GM19239 (cell line): ENCODE results near the gene USP13.

Experiments used
- DNase-seq: peaks from one replicate; pipeline ENCODE4 v3.0.0; 2011; ENCODE audit warnings: low spot score; ENCODE audit not compliant: insufficient read length
- FAIRE-seq: peaks from 2 replicates; lab custom pipeline; 2011; peaks lifted over from hg19 to GRCh38; lab: Jason Lieb, UNC

The USP13 gene

GRCh38 chr3:179829401-179829800 is 176.6 kb downstream of the USP13 start:
- no peak for FAIRE-seq

GRCh38 chr3:179832333-179832854 is 179.6 kb downstream of the USP13 start:
- DNase-seq (no peak), FAIRE-seq (no peak)

More at GRCh38 chr3:179829401-179829800, 176.6 kb downstream of the USP13 start:
- DNase-seq, result no peak

DNA sequence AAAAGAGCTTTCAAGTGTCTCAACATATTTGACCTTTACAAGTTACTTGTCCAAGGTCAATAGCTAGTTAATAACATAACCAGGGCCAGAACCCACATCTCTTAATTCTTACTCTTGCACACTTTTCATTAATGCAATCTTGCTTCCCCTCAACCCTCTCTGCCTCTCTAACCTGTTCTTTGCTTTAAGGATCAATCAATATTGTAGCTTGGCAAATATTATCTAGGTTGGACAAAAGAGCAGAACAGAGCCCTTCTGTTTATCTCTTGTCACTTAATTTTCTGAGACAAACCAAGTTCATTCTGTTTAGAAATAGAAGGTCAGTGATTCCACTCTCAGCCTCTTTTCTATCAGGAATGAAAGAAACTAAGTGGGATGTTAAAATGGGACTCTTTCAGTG is 180.5 kb downstream of the USP13 start:
- DNase-seq (no peak), FAIRE-seq (no peak)

DNA sequence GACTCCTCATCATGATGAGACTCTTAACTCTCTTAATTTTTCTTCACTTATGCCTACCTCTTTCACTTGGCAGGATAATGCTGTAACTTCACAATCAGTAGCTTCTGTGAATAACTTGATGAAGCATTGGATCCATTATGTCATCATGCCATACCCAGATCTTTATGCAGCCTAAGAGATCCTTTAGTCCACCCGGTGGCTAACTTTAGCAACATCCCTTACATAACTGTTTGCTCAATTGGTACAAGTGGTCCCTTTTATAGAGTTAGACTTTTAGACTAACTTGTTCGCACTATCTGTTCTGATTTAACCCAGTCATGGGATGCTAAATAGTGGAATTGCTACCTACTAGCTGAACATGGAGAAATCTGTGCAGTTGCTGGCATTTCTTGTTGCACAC is 184.5 kb downstream of the USP13 start:
- DNase-seq (no peak), FAIRE-seq (no peak)
